Heart left ventricle (tissue), 16 donors: Measurements from ENCODE around the gene TMEM94. TPM values are rescaled to one million over a fixed set of nuclear protein-coding genes. Genes with fewer than 3 reads are reported as not detected.

Experiments
- ATAC-seq, 4 donors: fragments of 200-7000 bp; cut with Tn5 transposase; one replicate each; pipeline ENCODE4 v1.9.1; 2020 to 2022; ENCODE audit warnings: moderate library complexity in 4 of 4, mild to moderate bottlenecking in 3 of 4, moderate number of reproducible peaks in 1 of 4
- DNase-seq, 5 donors: peaks; one replicate each; pipeline ENCODE4 v3.0.0-alpha.2; 2020
- H3K27ac ChIP-seq, 12 donors: fragments of 200-600 bp; sonication (generic) in 4 of 12; one replicate each; pipeline versions ENCODE4 v1.5.0 to v1.8.0; 2016 to 2022; ENCODE audit warnings: mild to moderate bottlenecking in 2 of 12
- H3K27me3 ChIP-seq, 9 donors: fragments of 200-600 bp; sonication (generic) in 2 of 9; one replicate each; pipeline versions ENCODE4 v1.5.1 to v1.8.0; 2016 to 2022; ENCODE audit warnings: mild to moderate bottlenecking in 3 of 9
- H3K36me3 ChIP-seq, 9 donors: fragments of 200-600 bp; sonication (generic) in 2 of 9; one replicate each; pipeline versions ENCODE4 v1.5.0 to v1.8.0; 2018 to 2022; ENCODE audit warnings: mild to moderate bottlenecking in 2 of 9
- H3K4me1 ChIP-seq, 12 donors: fragments of 200-600 bp; sonication (generic) in 4 of 12; one replicate each; pipeline versions ENCODE4 v1.5.0 to v1.8.0; 2016 to 2022; ENCODE audit warnings: mild to moderate bottlenecking in 3 of 12
- H3K4me3 ChIP-seq, 12 donors: fragments of 200-600 bp; sonication (generic) in 4 of 12; one replicate each; pipeline versions ENCODE4 v1.5.0 to v1.8.0; 2017 to 2022; ENCODE audit warnings: mild to moderate bottlenecking in 9 of 12, moderate library complexity in 4 of 12
- H3K9me3 ChIP-seq, 12 donors: fragments of 200-600 bp; sonication (generic) in 4 of 12; one replicate each; pipeline versions ENCODE4 v1.5.0 to v1.8.0; 2016 to 2022; ENCODE audit warnings: mild to moderate bottlenecking in 1 of 12
- CTCF ChIP-seq, 12 donors: fragments of 200-600 bp; sonication (generic) in 4 of 12; IDR thresholded peaks; one replicate each; pipeline versions ENCODE4 v1.5.0 to v1.8.0; 2018 to 2022; ENCODE audit warnings: antibody characterized with exemption in 12 of 12, mild to moderate bottlenecking in 5 of 12
- POLR2A ChIP-seq, 2 donors: fragments of 450-650 bp; IDR thresholded peaks; one replicate each; pipeline ENCODE4 v1.6.1; 2017; ENCODE audit warnings: antibody characterized with exemption in 2 of 2, mild to moderate bottlenecking in 2 of 2, moderate library complexity in 2 of 2
- WGBS, 4 donors: extraction: QIAGEN DNeasy Blood & Tissue Kit in 2 of 4; methylation state at CpG; one replicate each; pipeline versions ENCODE4 v1.1.5 to v1.1.7; 2013 to 2018; 5-methylcytosine and 5-hydroxymethylcytosine counted together
- intact Hi-C, 10 donors: fragments of 100-400 bp; cut with DNase I; formaldehyde crosslinking; loops; one replicate each; pipeline versions ENCODE4 v1.11.1 to v1.14.2; 2022
- polyA plus RNA-seq, 2 donors: library from polyadenylated mRNA; stranded (reverse); fragments of 200-250 nt; gene quantifications; one replicate each; pipeline ENCODE4 v1.2.3, GENCODE V29; 2013
- total RNA-seq, 9 donors: library from RNA; depleted of rRNA in 2 of 9; stranded (reverse); fragments of >200 nt in 2 of 9; fragmentation: NEBNext Ultra II Directional in 3 of 9; extraction: Animal tissue kit (Norgen Biotek cat#: 25700) in 3 of 9; gene quantifications; one replicate each; pipeline versions ENCODE4 v1.1.0 to v1.2.4, GENCODE V29; 2016 to 2023
- donor health status: ischemic (EF 13 %, LVEDD 7.1; RV severe dilation, severe dysfunction).
- donor health status: healthy with polysubstance abuse.
- donor health status: DM: no; HTN: yes; CAD: no.
- donor health status: DM: no; HTN: no; CAD: no.
- donor health status: ischemic (EF 25% LVEDD 6.9; RV normal size, moderate dysfunction).
- donor health status: ischemic (EF 25% LVEDD 5.7; RV mildly dilated, moderate dysfunction).
- donor health status: healthy.
- donor health status: DM: yes; HTN: yes; CAD: no.
- donor health status: ischemic (EF 35%, LVEDD 5.7; RV mildly dilated, moderate dysfunction).
- donor health status: nonischemic (EF 11% LVEDD 7.7; RV severe dilation, severe dysfunction).
- donor health status: DM: yes; HTN: yes; CAD: no.
- donor health status: PGD.
- donor health status: ischemic (EF 29% LVEDD 5.4; RV normal size, mild dysfunction).
- donor health status: nonischemic (EF 23%, LVEDD 6.1; RV moderate dilation, normal function).

TMEM94 gene
- total and polyA plus RNA-seq, 11 donors: 34.1 to 130 (median 47.3) TPM

- Histone ChIP-seq H3K27ac (peak overlapping the region; percentile 59 to 94 (median 82)), H3K36me3 (peaks cover 0 to 23% (median 15%) of the 10 kb centered on the region in 9 donors), H3K27me3 (no peaks in the 10 kb centered on the region), H3K4me3 (no peak overlapping the region), H3K9me3 (no peaks in the 10 kb centered on the region), H3K4me1 (peaks cover 17 to 56% (median 36%) of the 10 kb centered on the region in 12 donors)
- intact Hi-C loops: loop anchor here in 3 of 10 donors (2.0 to 10.0 kb wide), 3 partner anchors 16 to 50 kb away; no protein-coding TSS in a partner anchor
- no peak for TF ChIP-seq CTCF (IDR thresholded peaks at IDR 0.05)
- no peak for TF ChIP-seq POLR2A (IDR thresholded peaks at IDR 0.05)
- 75 to 83% (median 81%) methylated on average over 5 to 6 of the region's 6 CpGs for WGBS, 4 donors
- ATAC-seq (no peak), DNase-seq (no peak)
Observed at GRCh38 chr17:75474736-75475135, 18.3 kb downstream of the TMEM94 start.

DNA sequence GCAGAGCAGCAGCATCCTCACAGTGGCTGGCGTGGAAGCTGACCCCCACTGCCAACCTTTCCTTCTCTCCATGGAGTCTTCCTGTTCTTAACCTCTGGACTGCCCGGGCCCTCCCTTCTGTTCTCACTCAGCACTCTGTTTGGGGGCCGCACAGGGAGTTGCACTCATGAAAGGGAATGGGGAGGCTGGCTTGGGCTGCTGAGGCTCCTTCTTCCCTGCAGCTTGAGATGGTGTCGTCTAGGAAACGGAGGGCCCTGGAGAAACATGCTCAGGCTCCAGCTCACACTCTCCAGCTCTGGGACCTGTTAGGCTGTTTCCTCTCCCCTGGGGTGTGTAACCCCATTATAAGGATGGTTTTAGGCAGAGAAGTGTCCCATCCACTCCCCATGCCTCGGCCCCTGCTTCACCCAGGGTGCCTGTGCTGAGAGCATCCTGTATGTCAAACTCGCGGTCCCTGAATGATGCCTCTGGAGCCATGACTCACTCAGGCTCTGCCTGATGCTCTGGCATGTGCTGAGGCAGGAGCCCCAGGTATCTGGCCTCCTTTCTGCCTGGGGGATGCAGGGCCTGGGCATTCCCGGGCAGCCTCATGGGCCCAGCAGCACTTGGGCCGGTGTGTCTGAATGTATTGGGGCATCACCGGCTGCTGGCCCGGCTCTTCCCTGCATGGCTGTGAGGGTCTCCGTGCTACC is 18.9 kb downstream of the TMEM94 start:
- WGBS, 4 donors: 34 to 45% (median 37%) methylated on average over 9 to 13 of the region's 13 CpGs
- H3K4me3 ChIP-seq: peak overlapping the region in 6 of 12 donors; percentile 16 to 39 (median 31)
- DNase-seq (no peak), ATAC-seq (peak in 3 of 4 donors; percentile 9 to 31 (median 25))
- H3K9me3 ChIP-seq: no peaks in the 10 kb centered on the region
- intact Hi-C loops: loop anchor here in 3 of 10 donors (2.0 to 10.0 kb wide), 3 partner anchors 16 to 50 kb away; no protein-coding TSS in a partner anchor
- peaks cover 17 to 62% (median 36%) of the 10 kb centered on the region in 12 donors for H3K4me1 ChIP-seq
- peaks cover 0 to 23% (median 15%) of the 10 kb centered on the region in 9 donors for H3K36me3 ChIP-seq
- H3K27ac ChIP-seq: peak overlapping the region; percentile 59 to 94 (median 82)
- no peaks in the 10 kb centered on the region for H3K27me3 ChIP-seq
- TF ChIP-seq POLR2A (IDR thresholded peaks at IDR 0.05) (no peak), CTCF (IDR thresholded peaks at IDR 0.05) (no peak)

DNA sequence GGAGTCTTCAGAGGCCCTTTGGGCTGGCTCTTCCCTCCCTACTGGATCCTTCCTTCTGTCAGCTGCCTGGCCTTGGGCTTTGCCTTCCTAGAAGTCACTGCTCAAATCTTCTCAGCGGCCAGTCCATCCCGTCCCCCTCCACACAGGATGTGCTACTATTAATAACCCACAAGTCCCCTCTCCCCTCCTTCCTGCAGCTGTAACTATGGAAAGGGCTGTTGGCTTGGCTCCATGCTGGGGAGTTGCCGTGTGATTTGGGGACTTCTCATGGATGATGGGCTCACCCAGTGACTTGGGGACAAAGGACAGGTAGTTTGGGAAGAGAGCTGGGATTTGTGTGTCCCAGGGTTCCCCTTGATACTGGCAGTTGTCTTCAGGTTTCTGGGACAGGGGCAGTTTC is 19.4 kb downstream of the TMEM94 start:
- peaks cover 0 to 23% (median 15%) of the 10 kb centered on the region in 9 donors for H3K36me3 ChIP-seq
- H3K4me1 ChIP-seq: peaks cover 17 to 67% (median 39%) of the 10 kb centered on the region in 12 donors
- no peaks in the 10 kb centered on the region for H3K9me3 ChIP-seq
- H3K27ac ChIP-seq: peak overlapping the region; percentile 59 to 94 (median 82)
- no peaks in the 10 kb centered on the region for H3K27me3 ChIP-seq
- intact Hi-C loops: loop anchor here in 3 of 10 donors (2.0 to 10.0 kb wide), 4 partner anchors 17 to 51 kb away; partner anchors contain the start of gene CASKIN2 (in 2 of the 3)
- ATAC-seq: peak; percentile 81 to 92 (median 82)
- DNase-seq: peak in 4 of 5 donors; percentile 72 to 84 (median 74)
- WGBS, 4 donors: 2 to 9% (median 5%) methylated on average over 3 of the region's 3 CpGs
- TF ChIP-seq POLR2A (IDR thresholded peaks at IDR 0.05): no peak
- TF ChIP-seq CTCF (IDR thresholded peaks at IDR 0.05): no peak
- peak overlapping the region in 8 of 12 donors; percentile 16 to 48 (median 32) for H3K4me3 ChIP-seq

DNA sequence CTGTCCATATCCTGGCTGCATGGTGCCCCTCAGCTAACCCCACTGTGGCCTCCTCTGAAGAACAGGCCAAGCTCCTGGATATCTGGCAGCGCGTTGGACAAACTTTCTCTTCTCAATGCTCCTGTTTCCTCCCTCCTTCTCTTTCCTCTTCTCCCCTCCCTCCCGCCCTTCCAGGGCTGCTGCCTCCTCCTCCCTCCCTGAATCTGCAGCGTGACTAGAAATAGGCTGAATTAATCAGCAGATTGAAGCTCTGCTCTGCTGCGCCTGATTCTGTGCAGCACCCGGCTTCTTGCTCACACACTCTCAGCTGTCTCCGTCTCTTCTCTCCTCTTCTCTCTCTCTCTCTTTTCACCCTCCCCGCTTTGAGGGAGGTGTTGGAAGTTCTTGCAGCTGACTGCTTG is 19.8 kb downstream of the TMEM94 start:
- Histone ChIP-seq H3K4me3 (peak overlapping the region in 8 of 12 donors; percentile 16 to 48 (median 32)), H3K27ac (peak overlapping the region; percentile 59 to 94 (median 82)), H3K36me3 (peaks cover 0 to 23% (median 15%) of the 10 kb centered on the region in 9 donors), H3K27me3 (no peaks in the 10 kb centered on the region), H3K4me1 (peaks cover 17 to 70% (median 43%) of the 10 kb centered on the region in 12 donors), H3K9me3 (no peaks in the 10 kb centered on the region)
- peak; percentile 76 to 80 (median 78) for ATAC-seq
- peak in 2 of 5 donors; percentile 70 to 73 for DNase-seq
- 0 to 12% (median 6%) methylated on average over 8 of the region's 8 CpGs for WGBS, 4 donors
- TF ChIP-seq CTCF (IDR thresholded peaks at IDR 0.05): no peak
- no peak for TF ChIP-seq POLR2A (IDR thresholded peaks at IDR 0.05)
- intact Hi-C loops: loop anchor here in 3 of 10 donors (2.0 to 10.0 kb wide), 3 partner anchors 34 to 51 kb away; partner anchors contain the start of gene CASKIN2 (in 2 of the 3)
